NCI-H146 treated with DMSO at 0.1 percent for 48 hours (cell line): Measurements from ENCODE around the gene TM7SF3.

Experiments used
- DNase-seq: peaks from one replicate; lab custom pipeline; 2025; ENCODE audit not compliant: unreplicated experiment; lab: John Stamatoyannopoulos, UW

TM7SF3 gene

GRCh38 chr12:26935636-26936378 lies 78.4 kb downstream of the TM7SF3 start:
- DNase-seq: no peak

GRCh38 chr12:26929590-26929989 lies 84.6 kb downstream of the TM7SF3 start:
- DNase-seq: no peak

- DNase-seq: no peak
Measured at GRCh38 chr12:26928661-26929060, 85.5 kb downstream of the TM7SF3 start.
